HepG2 (cell line): ENCODE data around the gene ATF3. TPM values are rescaled to one million over a fixed set of nuclear protein-coding genes. Genes with fewer than 3 reads are reported as not detected.

Experiments used
- CHD4 ChIP-seq: fragments of 200-600 bp; sonication (generic); IDR thresholded peaks from 2 replicates; pipeline ENCODE4 v1.7.0; 2017; ENCODE audit warnings: mild to moderate bottlenecking, low read length, borderline replicate concordance
- FOXA1 ChIP-seq, 2 experiments: fragments of 450-650 bp in 1 of 2; sonication (generic) in 1 of 2; formaldehyde crosslinking in 1 of 2; IDR thresholded peaks; 2 replicates each; pipeline versions ENCODE4 v1.4.0 to v1.6.1; 2016 to 2020; ENCODE audit warnings: missing genetic modification reagents in 1 of 2
- FOXP1 ChIP-seq, 2 experiments: fragments of 450-650 bp in 1 of 2; IDR thresholded peaks; 2 replicates each; pipeline ENCODE4 v1.6.1; 2017 to 2018; ENCODE audit warnings: antibody characterized with exemption in 1 of 2
- ISL2 ChIP-seq: sonication (generic); formaldehyde crosslinking; IDR thresholded peaks from 2 replicates; pipeline ENCODE4 v1.5.0; 2020; ENCODE audit warnings: missing genetic modification reagents
- KAT8 ChIP-seq: IDR thresholded peaks from 2 replicates; pipeline ENCODE4 v1.6.1; 2016; ENCODE audit warnings: missing genetic modification reagents, missing compliant biosample characterization
- KDM1A ChIP-seq: IDR thresholded peaks from 2 replicates; pipeline ENCODE4 v1.6.1; 2016; ENCODE audit warnings: missing compliant biosample characterization
- NR2F6 ChIP-seq, 2 experiments: IDR thresholded peaks; 2 replicates each; pipeline ENCODE4 v1.6.1; 2016; ENCODE audit warnings: antibody characterized with exemption in 1 of 2, mild to moderate bottlenecking in 1 of 2
- RARA ChIP-seq: IDR thresholded peaks from 2 replicates; pipeline ENCODE4 v1.6.1; 2016; ENCODE audit warnings: missing genetic modification reagents, missing compliant biosample characterization
- RXRB ChIP-seq: IDR thresholded peaks from 2 replicates; pipeline ENCODE4 v1.6.1; 2016; ENCODE audit warnings: borderline replicate concordance, missing genetic modification reagents, missing compliant biosample characterization
- SOX13 ChIP-seq, 3 experiments: fragments of 450-650 bp in 1 of 3; sonication (generic) in 1 of 3; formaldehyde crosslinking in 1 of 3; IDR thresholded peaks in 2 of 3; conservative IDR thresholded peaks in 1 of 3; 2 replicates each; pipeline versions ENCODE4 v1.5.0 to v1.6.1; 2016 to 2020; ENCODE audit warnings: antibody characterized with exemption in 1 of 3, mild to moderate bottlenecking in 1 of 3, missing compliant biosample characterization in 1 of 3, missing genetic modification reagents in 1 of 3, moderate library complexity in 1 of 3
- TBX3 ChIP-seq: fragments of 450-650 bp; IDR thresholded peaks from 2 replicates; pipeline ENCODE4 v1.6.1; 2017; ENCODE audit warnings: antibody characterized with exemption, mild to moderate bottlenecking, inconsistent platforms, borderline replicate concordance
- TP53 ChIP-seq: sonication (generic); formaldehyde crosslinking; conservative IDR thresholded peaks from 2 replicates; pipeline ENCODE4 v1.4.0; 2020; ENCODE audit warnings: missing genetic modification reagents
- XRCC5 ChIP-seq: fragments of 200-400 bp; formaldehyde crosslinking; optimal IDR thresholded peaks from 2 replicates; pipeline ENCODE3; 2017; ENCODE audit warnings: mild to moderate bottlenecking, low read length
- ZNF101 ChIP-seq: sonication (generic); formaldehyde crosslinking; IDR thresholded peaks from 2 replicates; pipeline ENCODE4 v1.4.0; 2020; ENCODE audit warnings: mild to moderate bottlenecking, low read depth, missing genetic modification reagents, borderline replicate concordance
- ZNF550 ChIP-seq: sonication (generic); formaldehyde crosslinking; IDR thresholded peaks from 2 replicates; pipeline ENCODE4 v1.4.0; 2020; ENCODE audit warnings: mild to moderate bottlenecking, missing genetic modification reagents, borderline replicate concordance
- ZNF652 ChIP-seq: IDR thresholded peaks from 2 replicates; pipeline ENCODE4 v1.6.1; 2016; ENCODE audit warnings: low read depth, borderline replicate concordance
- ZNF780A ChIP-seq: sonication (generic); formaldehyde crosslinking; IDR thresholded peaks from 2 replicates; pipeline ENCODE4 v1.8.0; 2022; ENCODE audit warnings: mild to moderate bottlenecking, missing genetic modification reagents, moderate library complexity
- ZNF841 ChIP-seq: sonication (generic); formaldehyde crosslinking; IDR thresholded peaks from 2 replicates; pipeline ENCODE4 v1.8.1; 2023; ENCODE audit warnings: missing genetic modification reagents, borderline replicate concordance
- polyA plus RNA-seq, 8 experiments: library from polyadenylated mRNA; depleted of rRNA in 3 of 8; stranded (reverse) in 7 of 8; unstranded in 1 of 8; fragments of >200 nt; fragmentation: Illumina TruSeq in 4 of 8; extraction: Trizol in 4 of 8; gene quantifications; 2 replicates each; pipeline versions ENCODE4 v1.2.1 to v1.2.3, GENCODE V29; 2011 to 2016; ENCODE audit warnings: low read depth in 4 of 8, missing spikeins in 1 of 8, mixed read lengths in 1 of 8; ENCODE audit not compliant: insufficient read depth in 1 of 8
- total RNA-seq, 5 experiments: library from RNA; depleted of rRNA; stranded (reverse); fragments of >200 nt; fragmentation: Illumina TruSeq; extraction: Trizol; gene quantifications; 2 replicates each; pipeline ENCODE4 v1.2.3, GENCODE V29; 2016; ENCODE audit warnings: low read depth in 1 of 5
- TF ChIP-seq, protein P1 (sequence below): IDR thresholded peaks from 2 replicates; pipeline ENCODE4 v1.4.0; 2020; ENCODE audit warnings: mild to moderate bottlenecking, missing genetic modification reagents
- TF ChIP-seq, protein P2 (sequence below): sonication (generic); formaldehyde crosslinking; IDR thresholded peaks from 2 replicates; pipeline ENCODE4 v1.4.0; 2020; ENCODE audit warnings: low read depth, missing genetic modification reagents

Gene ATF3
- total and polyA plus RNA-seq, 2 of the 13 experiments (the other 11 are each of a cell fraction or from before 2014, with no cell fraction given) = 5.0 to 13.0 TPM

DNA sequence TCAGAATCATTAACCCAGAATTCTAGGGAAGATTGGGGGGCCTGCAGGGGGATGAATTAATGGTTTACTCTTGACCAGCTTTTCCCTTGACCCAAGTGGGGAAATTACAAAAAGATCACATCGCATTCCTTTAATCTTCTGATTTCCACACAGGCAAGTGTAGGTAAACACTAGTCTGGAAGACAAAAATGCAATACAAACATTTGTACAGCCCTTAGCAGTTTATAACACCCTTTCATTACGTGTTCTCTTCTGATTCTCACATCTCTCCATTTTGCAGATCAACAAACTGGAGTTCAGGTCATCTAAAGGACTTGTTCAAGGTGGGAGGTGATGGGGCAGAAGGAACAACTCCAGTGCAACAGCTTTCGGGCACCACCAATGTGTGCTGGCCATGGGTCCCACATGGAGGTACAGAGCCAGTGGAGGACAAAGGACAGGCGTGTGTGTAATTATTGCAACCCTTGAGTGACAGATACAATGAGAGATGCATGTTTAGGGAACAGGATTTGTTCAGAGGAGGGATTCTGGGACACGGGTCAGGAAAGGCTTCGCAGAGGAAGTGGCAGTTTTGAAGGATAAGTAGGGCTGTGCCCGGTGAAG is 20.4 kb downstream of the ATF3 start (continued):
- TF ChIP-seq, protein P1, sequence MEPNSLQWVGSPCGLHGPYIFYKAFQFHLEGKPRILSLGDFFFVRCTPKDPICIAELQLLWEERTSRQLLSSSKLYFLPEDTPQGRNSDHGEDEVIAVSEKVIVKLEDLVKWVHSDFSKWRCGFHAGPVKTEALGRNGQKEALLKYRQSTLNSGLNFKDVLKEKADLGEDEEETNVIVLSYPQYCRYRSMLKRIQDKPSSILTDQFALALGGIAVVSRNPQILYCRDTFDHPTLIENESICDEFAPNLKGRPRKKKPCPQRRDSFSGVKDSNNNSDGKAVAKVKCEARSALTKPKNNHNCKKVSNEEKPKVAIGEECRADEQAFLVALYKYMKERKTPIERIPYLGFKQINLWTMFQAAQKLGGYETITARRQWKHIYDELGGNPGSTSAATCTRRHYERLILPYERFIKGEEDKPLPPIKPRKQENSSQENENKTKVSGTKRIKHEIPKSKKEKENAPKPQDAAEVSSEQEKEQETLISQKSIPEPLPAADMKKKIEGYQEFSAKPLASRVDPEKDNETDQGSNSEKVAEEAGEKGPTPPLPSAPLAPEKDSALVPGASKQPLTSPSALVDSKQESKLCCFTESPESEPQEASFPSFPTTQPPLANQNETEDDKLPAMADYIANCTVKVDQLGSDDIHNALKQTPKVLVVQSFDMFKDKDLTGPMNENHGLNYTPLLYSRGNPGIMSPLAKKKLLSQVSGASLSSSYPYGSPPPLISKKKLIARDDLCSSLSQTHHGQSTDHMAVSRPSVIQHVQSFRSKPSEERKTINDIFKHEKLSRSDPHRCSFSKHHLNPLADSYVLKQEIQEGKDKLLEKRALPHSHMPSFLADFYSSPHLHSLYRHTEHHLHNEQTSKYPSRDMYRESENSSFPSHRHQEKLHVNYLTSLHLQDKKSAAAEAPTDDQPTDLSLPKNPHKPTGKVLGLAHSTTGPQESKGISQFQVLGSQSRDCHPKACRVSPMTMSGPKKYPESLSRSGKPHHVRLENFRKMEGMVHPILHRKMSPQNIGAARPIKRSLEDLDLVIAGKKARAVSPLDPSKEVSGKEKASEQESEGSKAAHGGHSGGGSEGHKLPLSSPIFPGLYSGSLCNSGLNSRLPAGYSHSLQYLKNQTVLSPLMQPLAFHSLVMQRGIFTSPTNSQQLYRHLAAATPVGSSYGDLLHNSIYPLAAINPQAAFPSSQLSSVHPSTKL = peak; percentile 35; the same call in 1 of the 2 replicates
- TF ChIP-seq TP53 (CRISPR knock-in tag) (no peak), ZNF101 (no peak), RXRB (CRISPR knock-in tag) (no peak), KDM1A (CRISPR knock-in tag) (0 out of 2 replicates have a peak, but pooled peaks have one; percentile 37), ZNF550 (CRISPR knock-in tag) (no peak), XRCC5 (no peak), RARA (CRISPR knock-in tag) (peak; percentile 36; the same call in 1 of the 2 replicates), ISL2 (CRISPR knock-in tag) (peak; percentile 59; the same call in 1 of the 2 replicates), TBX3 (0 out of 2 replicates have a peak, but pooled peaks have one; percentile 8), SOX13 (IDR thresholded peaks at IDR 0.05) (no peak), SOX13 (CRISPR knock-in tag; conservative IDR thresholded peaks at IDR 0.05 in 1 of 2, IDR thresholded peaks at IDR 0.05 in 1 of 2) (peak in 1 of 2 experiments; percentile 31; a peak in 1 of 4 replicates), CHD4 (peak; percentile 70; the same call in 1 of the 2 replicates), FOXA1 (IDR thresholded peaks at IDR 0.05) (no peak), FOXA1 (CRISPR knock-in tag; IDR thresholded peaks at IDR 0.05) (peak; percentile 40; the same call in 1 of the 2 replicates), ZNF652 (peak; percentile 61; the same call in 1 of the 2 replicates), KAT8 (CRISPR knock-in tag) (no peak), ZNF780A (0 out of 2 replicates have a peak, but pooled peaks have one; percentile 33), FOXP1 (IDR thresholded peaks at IDR 0.05) (no peak), FOXP1 (CRISPR knock-in tag; IDR thresholded peaks at IDR 0.05) (peak; percentile 14; the same call in 1 of the 2 replicates), NR2F6 (IDR thresholded peaks at IDR 0.05) (peak; percentile 65; the same call in 1 of the 2 replicates), NR2F6 (CRISPR knock-in tag; IDR thresholded peaks at IDR 0.05) (no peak; the same call in 1 of the 2 replicates), ZNF841 (no peak)
- TF ChIP-seq, protein P2, sequence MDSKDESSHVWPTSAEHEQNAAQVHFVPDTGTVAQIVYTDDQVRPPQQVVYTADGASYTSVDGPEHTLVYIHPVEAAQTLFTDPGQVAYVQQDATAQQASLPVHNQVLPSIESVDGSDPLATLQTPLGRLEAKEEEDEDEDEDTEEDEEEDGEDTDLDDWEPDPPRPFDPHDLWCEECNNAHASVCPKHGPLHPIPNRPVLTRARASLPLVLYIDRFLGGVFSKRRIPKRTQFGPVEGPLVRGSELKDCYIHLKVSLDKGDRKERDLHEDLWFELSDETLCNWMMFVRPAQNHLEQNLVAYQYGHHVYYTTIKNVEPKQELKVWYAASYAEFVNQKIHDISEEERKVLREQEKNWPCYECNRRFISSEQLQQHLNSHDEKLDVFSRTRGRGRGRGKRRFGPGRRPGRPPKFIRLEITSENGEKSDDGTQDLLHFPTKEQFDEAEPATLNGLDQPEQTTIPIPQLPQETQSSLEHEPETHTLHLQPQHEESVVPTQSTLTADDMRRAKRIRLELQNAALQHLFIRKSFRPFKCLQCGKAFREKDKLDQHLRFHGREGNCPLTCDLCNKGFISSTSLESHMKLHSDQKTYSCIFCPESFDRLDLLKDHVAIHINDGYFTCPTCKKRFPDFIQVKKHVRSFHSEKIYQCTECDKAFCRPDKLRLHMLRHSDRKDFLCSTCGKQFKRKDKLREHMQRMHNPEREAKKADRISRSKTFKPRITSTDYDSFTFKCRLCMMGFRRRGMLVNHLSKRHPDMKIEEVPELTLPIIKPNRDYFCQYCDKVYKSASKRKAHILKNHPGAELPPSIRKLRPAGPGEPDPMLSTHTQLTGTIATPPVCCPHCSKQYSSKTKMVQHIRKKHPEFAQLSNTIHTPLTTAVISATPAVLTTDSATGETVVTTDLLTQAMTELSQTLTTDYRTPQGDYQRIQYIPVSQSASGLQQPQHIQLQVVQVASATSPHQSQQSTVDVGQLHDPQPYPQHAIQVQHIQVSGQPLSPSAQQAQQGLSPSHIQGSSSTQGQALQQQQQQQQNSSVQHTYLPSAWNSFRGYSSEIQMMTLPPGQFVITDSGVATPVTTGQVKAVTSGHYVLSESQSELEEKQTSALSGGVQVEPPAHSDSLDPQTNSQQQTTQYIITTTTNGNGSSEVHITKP (CRISPR knock-in tag) = no peak
